Thyroid gland (tissue), 4 donors: Measurements from ENCODE around the gene CPHXL. TPM values are rescaled to one million over a fixed set of nuclear protein-coding genes. Genes with fewer than 3 reads are reported as not detected.

Experiments used
- DNase-seq, 2 donors: peaks; one replicate each; pipeline ENCODE4 v3.0.0-alpha.2; 2019
- H3K27ac ChIP-seq, 3 donors: fragments of 200-600 bp; sonication (generic); 1 replicate in 2 of 3; 2 replicates in 1 of 3; pipeline ENCODE4 v1.5.1; 2016 to 2019; ENCODE audit warnings: mild to moderate bottlenecking in 1 of 3, moderate library complexity in 1 of 3
- H3K27me3 ChIP-seq: fragments of 200-600 bp; sonication (generic); one replicate; pipeline ENCODE4 v1.5.1; 2019
- H3K36me3 ChIP-seq, 2 donors: fragments of 200-600 bp; sonication (generic); one replicate each; pipeline ENCODE4 v1.5.1; 2016 to 2019
- H3K4me1 ChIP-seq, 2 donors: fragments of 200-600 bp; sonication (generic); one replicate each; pipeline ENCODE4 v1.5.1; 2017 to 2019
- H3K4me3 ChIP-seq, 3 donors: fragments of 200-600 bp; sonication (generic); replicated peaks in 1 of 3; 1 replicate in 2 of 3; 2 replicates in 1 of 3; pipeline ENCODE4 v1.5.1; 2016; ENCODE audit warnings: mild to moderate bottlenecking in 1 of 3
- H3K9me3 ChIP-seq: fragments of 200-600 bp; sonication (generic); one replicate; pipeline ENCODE4 v1.5.1; 2017
- CTCF ChIP-seq, 6 experiments: fragments of 200-600 bp in 3 of 6; fragments of 450-650 bp in 3 of 6; sonication (generic) in 3 of 6; IDR thresholded peaks; one replicate each; pipeline ENCODE4 v1.5.1; 2016 to 2019; ENCODE audit warnings: antibody characterized with exemption in 6 of 6, mild to moderate bottlenecking in 2 of 6, inconsistent platforms in 1 of 6, moderate library complexity in 1 of 6
- POLR2A ChIP-seq, 2 donors: fragments of 450-650 bp; IDR thresholded peaks; one replicate each; pipeline ENCODE4 v1.6.1; 2017; ENCODE audit warnings: antibody characterized with exemption in 2 of 2, mild to moderate bottlenecking in 2 of 2, moderate library complexity in 1 of 2
- WGBS, 2 donors: methylation state at CpG; one replicate each; pipeline ENCODE4 v1.1.5; 2017; 5-methylcytosine and 5-hydroxymethylcytosine counted together
- intact Hi-C: fragments of 100-400 bp; cut with DNase I; formaldehyde crosslinking; loops from one replicate; pipeline ENCODE4 v1.15.1; 2023
- total RNA-seq, 4 donors: library from RNA; depleted of rRNA; stranded (reverse); fragments of >200 nt; gene quantifications; one replicate each; pipeline ENCODE4 v1.2.3, GENCODE V29; 2016

CPHXL gene
- total RNA-seq, result not detected

GRCh38 chr16:75726390-75726789 lies at the start of gene CPHXL:
TSS of gene CPHXL (minus strand) at chr16:75726490. CDS start at chr16:75726442, 48 bp downstream.
- intact Hi-C loops, result no loop called here
- no peak for DNase-seq
- TF ChIP-seq POLR2A (IDR thresholded peaks at IDR 0.05) (no peak), CTCF (IDR thresholded peaks at IDR 0.05) (no peak)
- no peak within 1 kb of the TSS for H3K27ac ChIP-seq
- no peaks in the 10 kb centered on the region for H3K4me1 ChIP-seq
- H3K36me3 ChIP-seq, result no peaks in the 10 kb centered on the region
- no peaks in the 10 kb centered on the region for H3K27me3 ChIP-seq
- WGBS, 2 donors, result 90 to 93% methylated on average over 5 of the region's 5 CpGs
- H3K9me3 ChIP-seq, result no peaks in the 10 kb centered on the region
- no peak within 1 kb of the TSS for H3K4me3 ChIP-seq

GRCh38 chr16:75774197-75774596 lies 47.9 kb upstream of the CPHXL start:
- 49 to 68% methylated on average over 1 of the region's 1 CpG for WGBS, 2 donors
- no peak for TF ChIP-seq CTCF (IDR thresholded peaks at IDR 0.05)
- no peak for TF ChIP-seq POLR2A (IDR thresholded peaks at IDR 0.05)
- intact Hi-C loops, result no loop called here
- no peak overlapping the region for H3K27ac ChIP-seq
- no peak for DNase-seq
- no peaks in the 10 kb centered on the region for H3K27me3 ChIP-seq
- H3K4me1 ChIP-seq, result no peaks in the 10 kb centered on the region
- no peak overlapping the region for H3K4me3 ChIP-seq
- no peaks in the 10 kb centered on the region for H3K36me3 ChIP-seq
- H3K9me3 ChIP-seq, result no peaks in the 10 kb centered on the region

GRCh38 chr16:75770051-75770450 lies 43.8 kb upstream of the CPHXL start:
- Histone ChIP-seq H3K4me1 (no peaks in the 10 kb centered on the region), H3K27ac (no peak overlapping the region), H3K9me3 (no peaks in the 10 kb centered on the region), H3K36me3 (no peaks in the 10 kb centered on the region), H3K4me3 (no peak overlapping the region), H3K27me3 (no peaks in the 10 kb centered on the region)
- intact Hi-C loops, result no loop called here
- TF ChIP-seq CTCF (IDR thresholded peaks at IDR 0.05) (no peak), POLR2A (IDR thresholded peaks at IDR 0.05) (no peak)
- DNase-seq, result no peak

- H3K9me3 ChIP-seq, result no peaks in the 10 kb centered on the region
- TF ChIP-seq CTCF (IDR thresholded peaks at IDR 0.05) (peak; percentile 34 to 94 (median 82)), POLR2A (IDR thresholded peaks at IDR 0.05) (no peak)
- intact Hi-C loops, result loop anchor here (5.0 to 10.0 kb wide), 2 partner anchors 119 to 292 kb away; partner anchors contain the start of genes KARS1 and TERF2IP
Observed at GRCh38 chr16:75764154-75764768, 38.0 kb upstream of the CPHXL start.

GRCh38 chr16:75763204-75763603 lies 36.9 kb upstream of the CPHXL start:
- DNase-seq, result no peak
- Histone ChIP-seq H3K4me1 (peaks cover 0 to 4% of the 10 kb centered on the region in 2 donors), H3K36me3 (no peaks in the 10 kb centered on the region), H3K9me3 (no peaks in the 10 kb centered on the region), H3K27ac (no peak overlapping the region), H3K27me3 (no peaks in the 10 kb centered on the region), H3K4me3 (no peak overlapping the region)
- intact Hi-C loops, result loop anchor here (5.0 to 10.0 kb wide), 2 partner anchors 118 to 291 kb away; partner anchors contain the start of genes KARS1 and TERF2IP
- no peak for TF ChIP-seq POLR2A (IDR thresholded peaks at IDR 0.05)
- no peak for TF ChIP-seq CTCF (IDR thresholded peaks at IDR 0.05)
- 71 to 84% methylated on average over 3 of the region's 3 CpGs for WGBS, 2 donors

More at GRCh38 chr16:75764154-75764768, 38.0 kb upstream of the CPHXL start:
- 25% methylated on average over 7 of the region's 7 CpGs for WGBS, 2 donors
- no peaks in the 10 kb centered on the region for H3K27me3 ChIP-seq
- H3K4me3 ChIP-seq, result no peak overlapping the region
- DNase-seq, result peak; percentile 68 to 69
- no peaks in the 10 kb centered on the region for H3K36me3 ChIP-seq
- no peak overlapping the region for H3K27ac ChIP-seq
- H3K4me1 ChIP-seq, result no peaks in the 10 kb centered on the region
